NB4 (cell line): Measurements from ENCODE around the gene HDAC4.
"Not testable (repeated sequence)": the region's sequence is repeated elsewhere in the genome, so short reads cannot be mapped to it uniquely, and the experiment has no call there.

Experiments used
- DNase-seq: peaks from one replicate; pipeline ENCODE4 v3.0.0; 2010; ENCODE audit warnings: low read depth
- H3K4me3 ChIP-seq: one replicate; pipeline ENCODE4 v1.5.1; 2011; ENCODE audit warnings: mild to moderate bottlenecking, low read depth, low read length, moderate library complexity
- MYC ChIP-seq: IDR thresholded peaks from 2 replicates; pipeline ENCODE4 v1.6.1; 2011; ENCODE audit warnings: low read depth, low read length
- POLR2A ChIP-seq: IDR thresholded peaks from 2 replicates; pipeline ENCODE4 v1.6.1; 2011; ENCODE audit warnings: mild to moderate bottlenecking; ENCODE audit not compliant: insufficient read length; ENCODE audit errors: extremely low read depth
- TF ChIP-seq, protein P1 (sequence below): IDR thresholded peaks from one replicate; pipeline ENCODE4 v1.5.1; 2012; ENCODE audit warnings: low read depth, low read length
- TF ChIP-seq, protein P2 (sequence below): IDR thresholded peaks from 2 replicates; pipeline ENCODE4 v1.6.1; 2011; ENCODE audit warnings: low read depth, low read length

The HDAC4 gene

DNA sequence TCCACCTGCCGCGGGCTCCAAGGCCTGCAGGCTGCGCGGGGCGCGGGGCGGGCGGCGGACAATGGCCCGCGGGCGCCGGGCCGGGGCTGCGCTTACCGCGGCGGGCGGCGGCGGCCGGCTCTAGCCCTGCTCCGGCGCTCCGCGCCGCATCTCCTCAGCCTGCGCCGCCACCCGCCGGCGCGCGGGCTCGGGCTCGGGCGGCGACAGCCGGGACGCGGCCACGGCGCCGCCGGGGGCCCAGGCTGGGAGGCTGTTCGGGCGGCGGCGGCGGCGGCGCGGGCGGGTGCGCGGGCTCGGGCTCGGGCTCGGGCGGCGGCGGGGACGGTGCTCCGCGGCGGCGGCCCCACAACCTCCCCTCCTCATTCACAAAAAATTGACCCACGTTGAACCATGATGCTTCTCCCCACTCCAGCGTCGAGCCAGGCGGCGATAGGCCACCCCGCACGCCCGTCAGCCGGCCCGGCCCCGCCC lies at the start of gene HDAC4:
HDAC4 (minus strand) TSS at position 425 of the 471 bp plus-strand sequence. CDS start 48,321 bp downstream, outside the sequence.
- peak within 1 kb of the TSS; percentile 87 for H3K4me3 ChIP-seq
- TF ChIP-seq MYC, result no peak
- TF ChIP-seq POLR2A, result no peak
- TF ChIP-seq, protein P1, sequence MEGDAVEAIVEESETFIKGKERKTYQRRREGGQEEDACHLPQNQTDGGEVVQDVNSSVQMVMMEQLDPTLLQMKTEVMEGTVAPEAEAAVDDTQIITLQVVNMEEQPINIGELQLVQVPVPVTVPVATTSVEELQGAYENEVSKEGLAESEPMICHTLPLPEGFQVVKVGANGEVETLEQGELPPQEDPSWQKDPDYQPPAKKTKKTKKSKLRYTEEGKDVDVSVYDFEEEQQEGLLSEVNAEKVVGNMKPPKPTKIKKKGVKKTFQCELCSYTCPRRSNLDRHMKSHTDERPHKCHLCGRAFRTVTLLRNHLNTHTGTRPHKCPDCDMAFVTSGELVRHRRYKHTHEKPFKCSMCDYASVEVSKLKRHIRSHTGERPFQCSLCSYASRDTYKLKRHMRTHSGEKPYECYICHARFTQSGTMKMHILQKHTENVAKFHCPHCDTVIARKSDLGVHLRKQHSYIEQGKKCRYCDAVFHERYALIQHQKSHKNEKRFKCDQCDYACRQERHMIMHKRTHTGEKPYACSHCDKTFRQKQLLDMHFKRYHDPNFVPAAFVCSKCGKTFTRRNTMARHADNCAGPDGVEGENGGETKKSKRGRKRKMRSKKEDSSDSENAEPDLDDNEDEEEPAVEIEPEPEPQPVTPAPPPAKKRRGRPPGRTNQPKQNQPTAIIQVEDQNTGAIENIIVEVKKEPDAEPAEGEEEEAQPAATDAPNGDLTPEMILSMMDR, result no peak
- TF ChIP-seq, protein P2, sequence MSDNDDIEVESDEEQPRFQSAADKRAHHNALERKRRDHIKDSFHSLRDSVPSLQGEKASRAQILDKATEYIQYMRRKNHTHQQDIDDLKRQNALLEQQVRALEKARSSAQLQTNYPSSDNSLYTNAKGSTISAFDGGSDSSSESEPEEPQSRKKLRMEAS, result no peak
- DNase-seq, result no peak

DNA sequence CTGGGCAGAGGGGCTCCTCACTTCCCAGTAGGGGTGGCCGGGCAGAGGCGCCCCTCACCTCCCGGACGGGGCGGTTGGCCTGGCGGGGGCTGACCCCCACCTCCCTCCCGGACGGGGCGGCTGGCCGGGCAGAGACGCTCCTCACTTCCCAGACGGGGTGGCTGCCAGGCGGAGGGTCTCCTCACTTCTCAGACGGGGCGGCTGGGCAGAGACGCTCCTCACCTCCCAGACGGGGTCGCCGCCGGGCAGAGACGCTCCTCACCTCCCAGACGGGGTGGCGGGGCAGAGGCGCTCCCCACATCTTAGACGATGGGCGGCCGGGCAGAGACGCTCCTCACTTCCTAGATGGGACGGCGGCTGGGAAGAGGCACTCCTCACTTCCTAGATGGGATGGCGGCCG lies 48.6 kb upstream of the HDAC4 start:
- not testable (repeated sequence) for DNase-seq, H3K4me3 ChIP-seq

DNA sequence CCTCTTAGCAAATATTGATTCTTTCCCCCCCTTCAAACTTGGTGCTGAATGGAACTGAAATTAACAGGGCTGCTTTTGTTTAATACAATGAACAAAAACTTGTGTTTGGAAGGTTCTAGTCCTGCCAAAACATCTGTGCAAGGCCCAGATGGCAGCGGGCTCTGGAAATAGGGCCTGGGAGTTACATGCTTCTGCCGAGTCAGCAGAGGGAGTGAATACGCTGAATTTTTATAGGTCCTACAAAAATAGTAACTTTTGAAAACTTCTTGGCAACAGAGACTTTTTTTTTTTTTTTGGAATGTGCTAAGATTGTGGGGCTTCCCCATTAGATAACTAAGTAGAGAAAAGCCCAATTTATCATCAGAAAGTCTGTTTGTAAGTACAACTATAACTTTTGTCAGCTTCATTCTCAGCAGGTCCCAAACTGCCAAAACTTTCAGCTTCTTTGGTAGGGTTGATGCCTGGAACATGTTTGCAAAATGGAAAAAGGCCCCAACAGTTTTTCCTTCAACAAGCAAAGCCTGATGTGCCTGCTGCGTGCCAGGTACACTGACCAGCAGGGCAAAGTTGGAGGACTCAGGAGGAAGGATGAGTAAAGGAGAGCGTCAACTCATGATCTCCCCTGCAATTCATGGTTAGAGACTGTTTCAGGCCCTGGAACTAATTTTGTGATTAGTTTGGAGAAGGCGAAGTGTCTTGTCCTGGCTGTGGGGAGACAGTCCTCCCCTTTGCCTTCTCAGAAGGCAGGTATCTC lies 45.1 kb upstream of the HDAC4 start:
- no peak for DNase-seq
- TF ChIP-seq, protein P2, result no peak
- TF ChIP-seq, protein P1, result no peak
- TF ChIP-seq MYC (no peak), POLR2A (no peak)
- H3K4me3 ChIP-seq, result no peak overlapping the region

DNA sequence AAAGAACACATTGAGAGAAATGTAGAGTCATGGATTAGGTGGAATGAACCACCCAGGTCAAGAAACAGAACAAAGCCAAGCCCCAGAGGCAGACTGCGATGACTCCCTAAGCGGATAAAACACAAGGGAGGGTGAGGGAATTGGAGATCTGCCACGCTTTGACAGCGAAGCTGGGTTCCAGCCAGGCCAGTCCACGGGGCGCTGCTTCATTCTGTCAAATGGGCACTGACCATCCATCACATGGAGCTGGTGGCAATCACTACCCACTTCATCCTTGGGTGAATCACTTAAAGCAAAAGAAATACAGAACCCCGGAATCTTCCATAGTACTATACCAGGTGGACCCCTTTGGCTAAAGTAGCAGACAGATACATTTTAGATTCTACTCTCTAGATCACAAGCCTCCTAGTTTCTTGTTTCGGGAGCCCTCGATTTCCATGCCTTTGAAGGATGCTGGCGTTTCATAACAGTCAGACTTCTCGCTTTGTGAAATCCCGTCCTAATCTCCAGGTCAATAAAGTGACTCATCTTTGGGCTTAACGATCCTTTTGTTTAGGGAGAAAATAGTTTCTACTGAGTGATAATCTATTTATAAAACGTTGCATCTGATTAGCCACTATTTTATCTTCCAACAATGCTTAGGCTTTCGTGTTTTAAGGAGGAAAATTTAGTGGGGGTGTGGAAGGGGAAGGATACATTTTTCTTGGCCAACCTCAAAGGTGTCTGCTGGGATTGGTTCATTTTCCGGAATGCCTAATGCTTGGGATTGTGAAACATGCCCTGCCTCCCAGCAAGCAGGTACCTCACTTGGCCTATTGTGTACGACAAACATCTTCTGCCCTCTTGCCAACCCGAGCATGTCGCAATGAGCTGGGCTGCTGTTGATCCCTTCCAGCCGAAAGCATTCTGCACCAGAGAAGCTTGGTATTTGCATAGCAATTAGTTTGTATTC lies 44.1 kb upstream of the HDAC4 start:
- TF ChIP-seq POLR2A (no peak), MYC (no peak)
- TF ChIP-seq, protein P1, result no peak
- TF ChIP-seq, protein P2, result no peak
- peak; percentile 71 for DNase-seq
- no peak overlapping the region for H3K4me3 ChIP-seq

DNA sequence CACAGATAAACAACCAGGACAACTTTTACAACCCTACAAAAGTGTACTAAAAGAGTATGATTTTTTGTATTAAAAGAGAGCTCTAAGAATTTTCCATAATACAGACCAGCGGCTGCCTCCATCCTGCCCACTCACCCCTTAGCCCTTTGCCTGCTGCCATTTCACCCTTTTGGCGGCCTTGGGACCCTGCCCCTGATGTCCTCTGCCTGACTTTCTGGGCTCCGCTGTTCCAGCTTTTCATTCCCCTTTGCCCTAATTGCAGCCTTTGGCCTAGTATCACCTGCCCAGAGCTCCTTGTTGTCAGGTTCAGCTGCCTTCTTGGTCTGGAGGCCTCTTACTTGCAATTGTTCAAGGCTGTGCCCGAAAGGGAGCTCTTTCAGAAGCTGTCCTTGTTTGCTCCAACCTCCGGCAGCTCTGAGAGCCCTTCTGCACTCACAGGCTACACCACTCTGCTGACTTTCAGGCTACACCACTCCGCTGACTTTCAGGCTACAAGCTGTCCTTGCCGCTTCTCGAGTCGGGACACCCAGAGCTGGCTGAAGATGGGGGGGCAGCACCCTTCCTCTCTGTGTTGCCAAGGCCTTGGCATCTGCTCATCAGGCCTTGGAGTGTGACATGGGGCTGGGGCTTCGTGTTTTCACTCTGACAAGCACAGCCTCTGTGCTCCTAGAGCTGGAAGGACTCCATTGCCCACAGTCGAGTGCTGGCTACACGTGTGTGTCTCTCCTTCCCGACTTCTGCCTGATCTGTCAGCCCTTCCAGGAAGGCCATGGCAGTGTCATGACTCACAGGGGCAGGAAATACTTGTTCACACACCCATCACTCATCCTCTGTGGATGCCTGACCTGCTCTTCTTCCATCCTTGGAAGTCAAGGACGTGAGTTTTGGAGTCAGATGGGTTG lies 43.1 kb upstream of the HDAC4 start:
- no peak for DNase-seq
- no peak overlapping the region for H3K4me3 ChIP-seq
- TF ChIP-seq, protein P2, result no peak
- TF ChIP-seq, protein P1, result no peak
- TF ChIP-seq POLR2A (no peak), MYC (no peak)
